Neural cell (in vitro differentiated cells): ENCODE measurements around the gene NT5M. TPM values are rescaled to one million over a fixed set of nuclear protein-coding genes. Genes with fewer than 3 reads are reported as not detected.
"Not testable (repeated sequence)": the region's sequence is repeated elsewhere in the genome, so short reads cannot be mapped to it uniquely, and the experiment has no call there.

Experiments
- H2AFZ ChIP-seq: fragments of 200-600, 300-800 bp; sonication (generic), shearing (Covaris generic); 2 replicates; pipeline ENCODE4 v1.6.0; 2014; ENCODE audit warnings: low read depth, mild to moderate bottlenecking, antibody characterized with exemption, low read length, moderate library complexity
- H3F3A ChIP-seq: fragments of 200-600 bp; shearing (Covaris generic); 2 replicates; pipeline ENCODE4 v1.6.1; 2016; ENCODE audit warnings: mild to moderate bottlenecking, moderate library complexity, mixed read lengths, antibody characterized with exemption, low read length; ENCODE audit not compliant: insufficient read depth, poor library complexity, severe bottlenecking
- H3K27ac ChIP-seq: fragments of 200-600, 300-800 bp; sonication (generic), shearing (Covaris generic); 2 replicates; pipeline ENCODE4 v1.5.1; 2014; ENCODE audit warnings: mild to moderate bottlenecking, low read length, moderate library complexity
- H3K27me3 ChIP-seq: fragments of 300-800, 200-600 bp; sonication (generic), shearing (Covaris generic); 2 replicates; pipeline ENCODE4 v1.6.0; 2014; ENCODE audit warnings: mild to moderate bottlenecking, low read depth, low read length, moderate library complexity; ENCODE audit not compliant: insufficient read depth
- H3K36me3 ChIP-seq: fragments of 300-800, 200-600 bp; sonication (generic), shearing (Covaris generic); 2 replicates; pipeline ENCODE4 v1.5.1; 2014; ENCODE audit warnings: mild to moderate bottlenecking, antibody characterized with exemption, low read length, moderate library complexity; ENCODE audit not compliant: insufficient read depth
- H3K4me2 ChIP-seq: fragments of 300-800, 200-600 bp; sonication (generic), shearing (Covaris generic); 2 replicates; pipeline ENCODE4 v1.6.0; 2014; ENCODE audit warnings: mild to moderate bottlenecking, low read length
- H3K4me3 ChIP-seq: fragments of 300-800, 200-600 bp; sonication (generic), shearing (Covaris generic); 2 replicates; pipeline ENCODE4 v1.5.1; 2014; ENCODE audit warnings: mild to moderate bottlenecking, low read length, moderate library complexity
- H3K79me2 ChIP-seq: fragments of 200-600 bp; shearing (Covaris generic); replicated peaks from 2 replicates; pipeline ENCODE4 v1.6.0; 2014; ENCODE audit warnings: mild to moderate bottlenecking, low read length, moderate library complexity; ENCODE audit not compliant: insufficient read depth
- H3K9ac ChIP-seq: fragments of 300-800, 200-600 bp; sonication (generic), shearing (Covaris generic); 2 replicates; pipeline ENCODE4 v1.6.1; 2016; ENCODE audit warnings: mild to moderate bottlenecking, low read length, mixed read lengths
- H3K9me2 ChIP-seq: fragments of 200-600 bp; shearing (Covaris generic); 2 replicates; pipeline ENCODE4 v1.6.1; 2016; ENCODE audit warnings: mild to moderate bottlenecking, low read length, mixed read lengths; ENCODE audit not compliant: insufficient read depth
- H3K9me3 ChIP-seq: fragments of 200-600, 300-800 bp; sonication (generic), shearing (Covaris generic); 2 replicates; pipeline ENCODE4 v1.6.1; 2016; ENCODE audit warnings: mild to moderate bottlenecking, mixed run types, low read length, moderate library complexity, mixed read lengths
- H4K20me1 ChIP-seq: fragments of 200-600 bp; shearing (Covaris generic); 2 replicates; pipeline ENCODE4 v1.6.1; 2016; ENCODE audit warnings: mild to moderate bottlenecking, mixed run types; ENCODE audit not compliant: insufficient read depth
- CTCF ChIP-seq: fragments of 450-650 bp; IDR thresholded peaks from 2 replicates; pipeline ENCODE4 v1.5.1; 2014; ENCODE audit warnings: antibody characterized with exemption, mild to moderate bottlenecking, moderate library complexity; ENCODE audit not compliant: poor library complexity, severe bottlenecking
- EP300 ChIP-seq: fragments of 450-650 bp; conservative IDR thresholded peaks from 2 replicates; pipeline ENCODE4 v1.6.1; 2014; ENCODE audit warnings: antibody characterized with exemption, mild to moderate bottlenecking, moderate library complexity; ENCODE audit not compliant: poor library complexity, severe bottlenecking
- EZH2 ChIP-seq: fragments of 200-600, 300-800 bp; shearing (Covaris generic), sonication (generic); IDR thresholded peaks from 2 replicates; pipeline ENCODE4 v1.6.1; 2014; ENCODE audit warnings: antibody characterized with exemption, low read length, borderline replicate concordance, mild to moderate bottlenecking; ENCODE audit not compliant: insufficient read depth, poor library complexity, severe bottlenecking
- MXI1 ChIP-seq: fragments of 450-650 bp; conservative IDR thresholded peaks from 2 replicates; pipeline ENCODE4 v1.6.1; 2014; ENCODE audit warnings: antibody characterized with exemption, mild to moderate bottlenecking; ENCODE audit not compliant: poor library complexity, severe bottlenecking
- POLR2AphosphoS5 ChIP-seq: IDR thresholded peaks from 2 replicates; pipeline ENCODE4 v1.6.1; 2012
- RAD21 ChIP-seq: fragments of 450-650 bp; conservative IDR thresholded peaks from 2 replicates; pipeline ENCODE4 v1.6.1; 2014; ENCODE audit warnings: antibody characterized with exemption, mild to moderate bottlenecking, moderate library complexity
- REST ChIP-seq: IDR thresholded peaks from 2 replicates; pipeline ENCODE4 v1.6.1; 2012; ENCODE audit warnings: borderline replicate concordance
- SMC3 ChIP-seq: fragments of 450-650 bp; conservative IDR thresholded peaks from 2 replicates; pipeline ENCODE4 v1.6.1; 2014; ENCODE audit warnings: antibody characterized with exemption, mild to moderate bottlenecking, moderate library complexity; ENCODE audit not compliant: poor library complexity
- TAF1 ChIP-seq: IDR thresholded peaks from 2 replicates; pipeline ENCODE4 v1.6.1; 2012; ENCODE audit warnings: low read depth
- polyA plus RNA-seq: library from polyadenylated mRNA; depleted of rRNA; stranded (reverse); fragments of >200 nt; gene quantifications from 2 replicates; pipeline ENCODE4 v1.2.3, GENCODE V29; 2014

Gene NT5M
- polyA plus RNA-seq, 1 donor from 2014 or later, result 11.1 TPM

- Histone ChIP-seq H3K36me3 (no peaks in the 10 kb centered on the region), H3K9me2 (no peaks in the 10 kb centered on the region), H3K9me3 (no peaks in the 10 kb centered on the region), H3K4me3 (no peak overlapping the region), H2AFZ (no peak overlapping the region), H3K27ac (no peak overlapping the region), H3K9ac (no peak overlapping the region), H4K20me1 (no peaks in the 10 kb centered on the region), H3F3A (no peaks in the 10 kb centered on the region), H3K27me3 (peaks cover 2% of the 10 kb centered on the region), H3K79me2 (no peaks in the 10 kb centered on the region), H3K4me2 (no peak overlapping the region)
- TF ChIP-seq CTCF, result no peak
- no peak for TF ChIP-seq EZH2
- no peak for TF ChIP-seq EP300
- no peak for TF ChIP-seq TAF1
- no peak for TF ChIP-seq MXI1
- no peak for TF ChIP-seq RAD21
Measured at GRCh38 chr17:17298108-17298507, 5.1 kb upstream of the NT5M start.

- no peaks in the 10 kb centered on the region for H3K79me2 ChIP-seq
- H3K9me3 ChIP-seq, result no peaks in the 10 kb centered on the region
- H2AFZ ChIP-seq, result no peak overlapping the region
- no peaks in the 10 kb centered on the region for H3K9me2 ChIP-seq
- H3K4me3 ChIP-seq, result no peak overlapping the region
- no peaks in the 10 kb centered on the region for H4K20me1 ChIP-seq
- H3K36me3 ChIP-seq, result no peaks in the 10 kb centered on the region
- H3K4me2 ChIP-seq, result no peak overlapping the region
- no peak overlapping the region for H3K27ac ChIP-seq
- peaks cover 2% of the 10 kb centered on the region for H3K27me3 ChIP-seq
- H3K9ac ChIP-seq, result no peak overlapping the region
- TF ChIP-seq SMC3, result no peak
- no peak for TF ChIP-seq EZH2
- TF ChIP-seq REST, result no peak
- TF ChIP-seq EP300, result no peak
- no peak for TF ChIP-seq TAF1
- no peak for TF ChIP-seq CTCF
- no peak for TF ChIP-seq POLR2AphosphoS5
- no peak for TF ChIP-seq RAD21
- no peak for TF ChIP-seq MXI1
- peaks cover 3% of the 10 kb centered on the region for H3F3A ChIP-seq
Measured at GRCh38 chr17:17300624-17301568, 2.3 kb upstream of the NT5M start.

GRCh38 chr17:17301659-17302058, 1.5 kb upstream of the NT5M start:
- not testable (repeated sequence) for H3K9me3 ChIP-seq, H3K79me2 ChIP-seq, H3K36me3 ChIP-seq, H4K20me1 ChIP-seq, H3K9ac ChIP-seq, H2AFZ ChIP-seq, H3K27me3 ChIP-seq, H3K4me3 ChIP-seq, H3F3A ChIP-seq, H3K27ac ChIP-seq, H3K9me2 ChIP-seq, H3K4me2 ChIP-seq
